H1 (cell line): ENCODE measurements around the gene GPR171. TPM values are rescaled to one million over a fixed set of nuclear protein-coding genes. Genes with fewer than 3 reads are reported as not detected.

ENCODE experiments used
- CTCF ChIA-PET: fragments of 300-600 bp; sonication (Branson Sonifier 250); formaldehyde crosslinking; loops from one replicate; lab custom pipeline; 2021; ENCODE audit not compliant: partially characterized antibody; lab: Charles Lee
- POLR2A ChIA-PET: fragments of 300-600 bp; sonication (Branson Sonifier 250); formaldehyde crosslinking; loops from one replicate; lab custom pipeline; 2021; ENCODE audit warnings: inconsistent platforms; ENCODE audit not compliant: partially characterized antibody; lab: Charles Lee
- DNase-seq, 2 experiments: peaks; one replicate each; pipeline versions ENCODE4 v3.0.0 to v3.0.0-alpha.2; 2010 to 2022; ENCODE audit warnings: low spot score in 2 of 2, low read depth in 1 of 2, mixed read lengths in 1 of 2
- FAIRE-seq: peaks from 2 replicates; lab custom pipeline; 2011; peaks lifted over from hg19 to GRCh38; lab: Jason Lieb, UNC
- H2AFZ ChIP-seq: 2 replicates; pipeline ENCODE4 v1.8.1; 2012; ENCODE audit warnings: low read length, inconsistent platforms
- H2AK5ac ChIP-seq: 2 replicates; pipeline ENCODE4 v1.6.1; 2013; ENCODE audit warnings: low read depth, low read length
- H2BK120ac ChIP-seq: replicated peaks from 2 replicates; pipeline ENCODE3; 2013; ENCODE audit warnings: low read depth, low read length, inconsistent platforms
- H2BK12ac ChIP-seq: 2 replicates; pipeline ENCODE4 v1.6.1; 2013; ENCODE audit warnings: low read depth, low read length
- H2BK15ac ChIP-seq: 2 replicates; pipeline ENCODE4 v1.6.1; 2013; ENCODE audit warnings: low read length
- H2BK20ac ChIP-seq: 2 replicates; pipeline ENCODE4 v1.6.1; 2013; ENCODE audit warnings: low read length
- H2BK5ac ChIP-seq: 2 replicates; pipeline ENCODE4 v1.6.1; 2013; ENCODE audit warnings: low read depth, low read length
- H3K14ac ChIP-seq: 2 replicates; pipeline ENCODE4 v1.6.1; 2013; ENCODE audit warnings: inconsistent platforms; ENCODE audit not compliant: insufficient read length
- H3K18ac ChIP-seq: 2 replicates; pipeline ENCODE4 v1.6.1; 2013; ENCODE audit warnings: low read length; ENCODE audit errors: extremely low read depth
- H3K23ac ChIP-seq: 2 replicates; pipeline ENCODE4 v1.6.1; 2013; ENCODE audit warnings: inconsistent platforms; ENCODE audit not compliant: insufficient read length
- H3K23me2 ChIP-seq: 2 replicates; pipeline ENCODE4 v1.6.1; 2013; ENCODE audit warnings: low read depth, low read length
- H3K27ac ChIP-seq: 2 replicates; pipeline ENCODE4 v1.6.1; 2011; ENCODE audit warnings: low read depth, low read length, inconsistent platforms
- H3K27me3 ChIP-seq, 4 experiments: replicated peaks in 1 of 4; 1 replicate in 1 of 4; 2 replicates in 3 of 4; pipeline versions ENCODE4 v1.6.1 to v1.8.1; 2011 to 2013; ENCODE audit warnings: low read length in 3 of 4, mild to moderate bottlenecking in 3 of 4, inconsistent platforms in 2 of 4, mixed read lengths in 2 of 4, moderate library complexity in 1 of 4; ENCODE audit not compliant: control insufficient read depth in 3 of 4, insufficient read depth in 3 of 4; ENCODE audit errors: extremely low read depth in 1 of 4
- H3K36me3 ChIP-seq, 4 experiments: 2 replicates each; pipeline versions ENCODE4 v1.6.1 to v1.8.1; 2011 to 2013; ENCODE audit warnings: mild to moderate bottlenecking in 4 of 4, low read length in 3 of 4, moderate library complexity in 2 of 4, control low read depth in 1 of 4, inconsistent platforms in 1 of 4; ENCODE audit not compliant: insufficient read depth in 4 of 4, control insufficient read depth in 2 of 4
- H3K4ac ChIP-seq: replicated peaks from 2 replicates; pipeline ENCODE3; 2013; ENCODE audit warnings: low read length, low read depth, mixed read lengths, inconsistent platforms; ENCODE audit not compliant: insufficient read length
- H3K4me1 ChIP-seq, 4 experiments: replicated peaks in 1 of 4; 1 replicate in 1 of 4; 2 replicates in 3 of 4; pipeline versions ENCODE4 v1.6.1 to v1.8.1; 2011 to 2013; ENCODE audit warnings: low read length in 3 of 4, inconsistent platforms in 2 of 4, mixed read lengths in 1 of 4; ENCODE audit not compliant: insufficient read depth in 4 of 4, control insufficient read depth in 3 of 4
- H3K4me2 ChIP-seq, 2 experiments: 2 replicates each; pipeline versions ENCODE4 v1.6.1 to v1.8.1; 2011 to 2013; ENCODE audit warnings: low read depth in 2 of 2, low read length in 2 of 2, control low read depth in 1 of 2, inconsistent platforms in 1 of 2, mild to moderate bottlenecking in 1 of 2; ENCODE audit not compliant: insufficient read depth in 1 of 2
- H3K4me3 ChIP-seq, 4 experiments: fragments of 200-600, 300-600 bp in 1 of 4; sonication (generic), shearing (Covaris generic), sonication (Bioruptor Twin) in 1 of 4; 2 replicates each; pipeline versions ENCODE4 v1.5.1 to v1.8.1; 2011 to 2016; ENCODE audit warnings: low read length in 4 of 4, low read depth in 3 of 4, control low read depth in 2 of 4, inconsistent platforms in 2 of 4, mild to moderate bottlenecking in 2 of 4, mixed read lengths in 1 of 4, moderate library complexity in 1 of 4; ENCODE audit not compliant: insufficient read depth in 2 of 4; ENCODE audit errors: extremely low read depth in 1 of 4
- H3K56ac ChIP-seq: replicated peaks from 2 replicates; pipeline ENCODE3; 2013; ENCODE audit warnings: low read depth, mild to moderate bottlenecking, mixed read lengths, low read length, inconsistent platforms; ENCODE audit not compliant: insufficient read length
- H3K79me1 ChIP-seq: 2 replicates; pipeline ENCODE4 v1.6.1; 2013; ENCODE audit warnings: low read depth, low read length, control low read depth
- H3K79me2 ChIP-seq, 2 experiments: 2 replicates each; pipeline versions ENCODE4 v1.6.1 to v1.8.1; 2012 to 2013; ENCODE audit warnings: low read length in 2 of 2, mild to moderate bottlenecking in 2 of 2, inconsistent platforms in 1 of 2; ENCODE audit not compliant: insufficient read depth in 2 of 2, control insufficient read depth in 1 of 2
- H3K9ac ChIP-seq, 4 experiments: replicated peaks in 1 of 4; 1 replicate in 1 of 4; 2 replicates in 3 of 4; pipeline versions ENCODE4 v1.6.1 to v1.8.1; 2011 to 2013; ENCODE audit warnings: low read depth in 3 of 4, low read length in 3 of 4, control low read depth in 2 of 4, mild to moderate bottlenecking in 2 of 4, moderate library complexity in 2 of 4, inconsistent platforms in 1 of 4; ENCODE audit errors: extremely low read depth in 1 of 4
- H3K9me3 ChIP-seq, 2 experiments: 2 replicates each; pipeline versions ENCODE4 v1.6.1 to v1.8.1; 2012 to 2013; ENCODE audit warnings: mild to moderate bottlenecking in 2 of 2, moderate library complexity in 2 of 2, control low read depth in 1 of 2, inconsistent platforms in 1 of 2, low read depth in 1 of 2, low read length in 1 of 2, mixed read lengths in 1 of 2; ENCODE audit not compliant: insufficient read depth in 2 of 2
- H4K20me1 ChIP-seq, 2 experiments: replicated peaks in 1 of 2; 2 replicates each; pipeline versions ENCODE3 to v1.8.1; 2011 to 2013; ENCODE audit warnings: inconsistent platforms in 2 of 2, low read length in 2 of 2, mild to moderate bottlenecking in 1 of 2; ENCODE audit not compliant: insufficient read depth in 2 of 2, control insufficient read depth in 1 of 2
- H4K5ac ChIP-seq: 2 replicates; pipeline ENCODE4 v1.6.1; 2013; ENCODE audit warnings: low read length, low read depth, mixed read lengths, inconsistent platforms; ENCODE audit not compliant: insufficient read length
- H4K8ac ChIP-seq: 2 replicates; pipeline ENCODE4 v1.8.0; 2013; ENCODE audit warnings: mild to moderate bottlenecking, moderate library complexity, low read length, inconsistent platforms; ENCODE audit not compliant: insufficient read depth; ENCODE audit errors: extremely low read depth
- H4K91ac ChIP-seq: replicated peaks from 2 replicates; pipeline ENCODE3; 2013; ENCODE audit warnings: low read length, mixed read lengths, inconsistent platforms; ENCODE audit not compliant: insufficient read length
- CBX8 ChIP-seq: fragments of 300-800, 300-1000 bp; sonication (generic); IDR thresholded peaks from 2 replicates; pipeline ENCODE4 v1.7.1; 2016; ENCODE audit warnings: low read depth, low read length, borderline replicate concordance
- EGR1 ChIP-seq: IDR thresholded peaks from 2 replicates; pipeline ENCODE4 v1.6.1; 2011; ENCODE audit warnings: low read depth, low read length, borderline replicate concordance
- FOSL1 ChIP-seq: IDR thresholded peaks from 2 replicates; pipeline ENCODE4 v1.6.1; 2011; ENCODE audit warnings: mild to moderate bottlenecking, low read depth, low read length, moderate library complexity; ENCODE audit not compliant: insufficient read depth
- SIN3A ChIP-seq, 2 experiments: IDR thresholded peaks in 1 of 2; conservative IDR thresholded peaks in 1 of 2; 2 replicates each; pipeline ENCODE4 v1.6.1; 2011 to 2012; ENCODE audit warnings: low read length in 2 of 2, improper control_type of control experiment in 1 of 2, low read depth in 1 of 2, mild to moderate bottlenecking in 1 of 2
- SP1 ChIP-seq: IDR thresholded peaks from 2 replicates; pipeline ENCODE4 v1.6.1; 2011; ENCODE audit warnings: low read depth, low read length
- SUZ12 ChIP-seq: fragments of 200-600 bp; sonication (generic); IDR thresholded peaks from 2 replicates; pipeline ENCODE4 v1.6.1; 2012; ENCODE audit warnings: mild to moderate bottlenecking, inconsistent platforms, low read length, moderate library complexity, mixed read lengths
- TAF7 ChIP-seq: optimal IDR thresholded peaks from 2 replicates; pipeline ENCODE3; 2011; ENCODE audit warnings: low read depth, mild to moderate bottlenecking, inconsistent platforms, low read length, moderate library complexity, borderline replicate concordance
- WGBS, 2 experiments: shearing (Covaris generic) in 1 of 2; methylation state at CpG; one replicate each; pipeline versions ENCODE4 v1.1.6 to v1.1.7; 2013 to 2015; ENCODE audit warnings: low lambda C conversion rate in 2 of 2, mixed read lengths in 2 of 2, inconsistent platforms in 1 of 2, low coverage in 1 of 2, missing lambda C conversion rate in 1 of 2; ENCODE audit not compliant: insufficient replicate concordance in 2 of 2, insufficient coverage in 1 of 2, insufficient read length in 1 of 2; ENCODE audit errors: extremely low coverage in 1 of 2, missing lambda C conversion rate in 1 of 2; 5-methylcytosine and 5-hydroxymethylcytosine counted together
- long read RNA-seq, 2 experiments: library from RNA in 1 of 2; library from capped mRNA in 1 of 2; stranded (forward); transcript quantifications; one replicate each; pipeline ENCODE4 v2.0.0, GENCODE V29; 2021; ENCODE audit warnings: inconsistent platforms in 1 of 2
- polyA minus RNA-seq, 3 experiments: library from RNA; depleted of rRNA, polyadenylated mRNA; stranded (reverse); fragments of >200 nt; gene quantifications; 1 replicate in 2 of 3; 2 replicates in 1 of 3; pipeline ENCODE4 v1.2.3, GENCODE V29; 2011
- polyA plus RNA-seq, 7 experiments: library from polyadenylated mRNA; depleted of rRNA in 3 of 7; stranded (reverse) in 5 of 7; unstranded in 2 of 7; fragments of >200 nt in 5 of 7; fragments of 200-250 nt in 2 of 7; gene quantifications; 1 replicate in 5 of 7; 2 replicates in 1 of 7; 4 replicates in 1 of 7; pipeline versions ENCODE4 v1.2.1 to v1.2.3, GENCODE V29; 2011 to 2013; ENCODE audit warnings: missing spikeins in 2 of 7, mixed read lengths in 2 of 7
- total RNA-seq: library from RNA; stranded (reverse); fragmentation: NEBNext Ultra II Directional; extraction: Animal tissue kit (Norgen Biotek cat#: 25700); gene quantifications from 2 replicates; pipeline ENCODE4 v1.2.1, GENCODE V29; 2021

GPR171 gene, protein sequence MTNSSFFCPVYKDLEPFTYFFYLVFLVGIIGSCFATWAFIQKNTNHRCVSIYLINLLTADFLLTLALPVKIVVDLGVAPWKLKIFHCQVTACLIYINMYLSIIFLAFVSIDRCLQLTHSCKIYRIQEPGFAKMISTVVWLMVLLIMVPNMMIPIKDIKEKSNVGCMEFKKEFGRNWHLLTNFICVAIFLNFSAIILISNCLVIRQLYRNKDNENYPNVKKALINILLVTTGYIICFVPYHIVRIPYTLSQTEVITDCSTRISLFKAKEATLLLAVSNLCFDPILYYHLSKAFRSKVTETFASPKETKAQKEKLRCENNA
- total RNA-seq (not detected in 2 replicates), polyA plus RNA-seq (2011; rRNA removed) (not detected in 2 replicates), polyA minus RNA-seq (2011; rRNA and poly(A)+ RNA removed) (not detected in 2 replicates)
- not detected for polyA plus RNA-seq (2011; cell fraction: cytosol; rRNA removed)
- polyA plus RNA-seq (2011; cell fraction: nucleus; rRNA removed), result not detected
- polyA plus RNA-seq (2012, experiment 1 of 2), result not detected in 4 replicates
- polyA plus RNA-seq (2012, experiment 2 of 2), result not detected
- not detected for polyA plus RNA-seq (2013, experiment 1 of 2)
- polyA plus RNA-seq (2013, experiment 2 of 2), result not detected
- not detected for polyA minus RNA-seq (2011; cell fraction: cytosol; rRNA and poly(A)+ RNA removed)
- not detected for polyA minus RNA-seq (2011; cell fraction: nucleus; rRNA and poly(A)+ RNA removed)
- long read RNA-seq, experiment 1, result 0 reads
- long read RNA-seq, experiment 2, result 0 reads

GRCh38 chr3:151203051-151203420 lies at the start of gene GPR171:
TSS of gene GPR171 (minus strand) at chr3:151203216. CDS start at chr3:151199386, 3,830 bp downstream.
- WGBS, 2 experiments, result 89% methylated on average over 3 of the region's 3 CpGs; no CpG with 5 or more reads in 1 of the 2 experiments
- H3K79me1 ChIP-seq, result no peaks in the 10 kb centered on the region

More at GRCh38 chr3:151203051-151203420, at the start of gene GPR171:
- Histone ChIP-seq H4K91ac (no peak within 1 kb of the TSS), H3K79me2 (no peaks in the 10 kb centered on the region), H4K20me1 (no peaks in the 10 kb centered on the region), H3K23me2 (no peaks in the 10 kb centered on the region), H3K4me3 (no peak within 1 kb of the TSS), H3K4me2 (no peak within 1 kb of the TSS), H3K27me3 (no peaks in the 10 kb centered on the region), H3K9ac (no peak within 1 kb of the TSS), H3K18ac (no peak within 1 kb of the TSS), H2BK5ac (no peak within 1 kb of the TSS), H2BK15ac (no peak within 1 kb of the TSS), H2BK120ac (no peak within 1 kb of the TSS)
- POLR2A ChIA-PET, result no interaction called here
- TF ChIP-seq CBX8 (no peak), SP1 (no peak), EGR1 (no peak), FOSL1 (no peak), TAF7 (no peak), SUZ12 (no peak), SIN3A (conservative IDR thresholded peaks at IDR 0.05 in 1 of 2, IDR thresholded peaks at IDR 0.05 in 1 of 2; ENCODE audit: low read depth in 1 of 2, low read length in 2 of 2) (no peak)
- TF ChIP-seq, all 59 proteins: peak for 0
- Histone ChIP-seq H3K36me3 (no peaks in the 10 kb centered on the region), H4K8ac (no peak within 1 kb of the TSS), H3K14ac (no peak within 1 kb of the TSS), H3K27ac (no peak within 1 kb of the TSS), H2AFZ (no peak within 1 kb of the TSS), H3K23ac (no peak within 1 kb of the TSS), H2AK5ac (no peak within 1 kb of the TSS), H4K5ac (no peak within 1 kb of the TSS), H3K4me1 (no peaks in the 10 kb centered on the region), H2BK20ac (no peak within 1 kb of the TSS), H3K4ac (no peak within 1 kb of the TSS), H3K56ac (no peak within 1 kb of the TSS), H3K9me3 (no peaks in the 10 kb centered on the region), H2BK12ac (no peak within 1 kb of the TSS)
- CTCF ChIA-PET, result interaction anchor here (0.7 to 1.2 kb wide), 3 partner anchors 9 to 79 kb away, joined by 3 to 4 read pairs (median 3); no protein-coding TSS in a partner anchor
- DNase-seq (no peak), FAIRE-seq (no peak)
